GM18508 (cell line): Measurements from ENCODE around the gene KLK13.
A peak's percentile ranks its signal among the peaks of the same experiment; 100 is the strongest.

Source experiments
- ATAC-seq: cut with Tn5 transposase; IDR thresholded peaks from one replicate; pipeline ENCODE4 v1.9.1; 2021; ENCODE audit warnings: moderate number of reproducible peaks; ENCODE audit not compliant: insufficient read depth, unreplicated experiment

KLK13 gene

GRCh38 chr19:51064534-51065220, at the start of gene KLK13:
Gene KLK13, minus strand, starts transcription at chr19:51065092. Its CDS starts 25 bp downstream, at chr19:51065067.
- no peak for ATAC-seq

DNA sequence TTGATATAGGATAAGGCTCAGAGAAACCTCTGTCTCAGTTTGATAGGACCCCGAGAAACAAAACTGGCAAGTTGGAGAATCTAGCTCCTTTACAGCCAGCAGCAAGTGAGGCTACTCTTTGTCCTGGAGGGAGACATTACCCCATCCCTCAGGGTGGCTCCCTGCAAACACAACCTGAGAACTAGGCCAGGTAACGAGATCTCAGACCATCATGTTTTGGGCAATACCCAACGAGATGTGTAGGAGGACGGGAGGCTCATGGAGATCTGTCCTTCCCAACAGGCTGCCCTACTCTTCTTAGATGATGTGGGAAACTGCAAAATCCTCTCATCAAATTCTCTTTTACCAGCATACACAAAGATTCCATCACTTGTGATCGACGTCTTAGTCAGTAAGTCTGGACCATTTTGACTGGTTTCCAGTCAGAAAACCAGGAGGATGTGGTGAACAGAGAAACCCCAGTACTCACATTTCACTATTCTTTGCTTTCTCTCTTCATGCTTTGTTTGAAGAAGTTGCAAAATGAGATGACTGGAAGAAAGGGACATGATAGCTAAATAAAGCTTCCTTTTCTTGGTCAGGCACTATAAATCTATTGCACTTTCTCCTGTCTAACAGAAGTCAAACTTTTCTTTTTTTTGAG, 49.3 kb upstream of the KLK13 start:
- no peak for ATAC-seq

- ATAC-seq, result no peak
Observed at GRCh38 chr19:51111606-51112005, 46.7 kb upstream of the KLK13 start.

DNA sequence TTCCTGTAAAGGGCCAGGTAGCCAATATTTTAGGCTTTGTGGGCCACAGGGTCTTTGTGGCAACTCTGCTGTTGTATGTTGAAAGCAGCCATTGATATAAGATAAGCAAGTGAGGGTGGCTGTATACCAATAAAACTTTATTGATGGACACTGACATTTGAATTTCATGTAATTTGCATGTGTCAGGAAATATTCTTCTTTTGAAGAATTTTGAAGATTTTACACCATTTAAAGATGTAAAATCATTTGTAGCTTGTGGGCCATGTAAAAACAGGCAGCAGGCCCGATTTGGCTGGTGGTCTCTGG, 45.7 kb upstream of the KLK13 start:
- ATAC-seq, result no peak

GRCh38 chr19:51108805-51109146, 43.9 kb upstream of the KLK13 start:
- ATAC-seq, result peak; percentile 22

- peak; percentile 88 for ATAC-seq
Observed at GRCh38 chr19:51108066-51108804, 43.3 kb upstream of the KLK13 start, which contains the start of gene CTU1. Gene CTU1, minus strand, starts transcription at chr19:51108409. Its CDS starts 3,840 bp downstream, at chr19:51104569.

DNA sequence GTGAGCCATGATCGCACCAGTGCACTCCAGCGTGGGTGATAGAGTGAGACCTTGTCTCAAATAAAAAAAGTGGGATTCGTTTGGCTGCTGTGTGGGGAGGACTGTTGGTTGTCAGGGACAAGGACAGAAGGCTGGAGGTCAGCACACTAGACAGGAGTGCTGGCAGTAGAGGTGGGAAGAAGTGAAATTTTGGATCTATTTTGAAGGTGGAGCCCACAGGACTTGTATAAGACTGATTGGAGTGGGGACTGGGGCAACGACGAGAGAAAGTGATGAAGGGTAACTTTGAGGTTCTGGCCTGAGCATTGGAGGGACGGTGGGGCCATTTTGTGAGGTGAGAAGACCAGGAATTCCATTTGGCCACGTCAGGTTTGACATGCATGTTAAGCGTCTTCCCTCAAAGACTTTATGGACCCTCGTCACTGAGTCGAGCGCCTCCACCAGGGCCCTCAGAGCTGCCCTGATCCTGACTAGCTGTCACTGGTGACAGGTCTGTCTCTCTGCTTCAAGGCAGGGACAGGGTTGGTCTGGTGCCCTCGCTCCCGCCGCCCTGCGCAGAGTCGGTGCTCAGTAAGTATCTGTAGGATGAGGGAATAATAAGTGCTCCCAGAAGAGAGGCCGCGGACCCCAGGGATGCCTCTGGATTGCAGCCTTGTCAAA, 42.6 kb upstream of the KLK13 start:
- no peak for ATAC-seq

GRCh38 chr19:51103926-51104341, 39.0 kb upstream of the KLK13 start:
- ATAC-seq, result no peak

DNA sequence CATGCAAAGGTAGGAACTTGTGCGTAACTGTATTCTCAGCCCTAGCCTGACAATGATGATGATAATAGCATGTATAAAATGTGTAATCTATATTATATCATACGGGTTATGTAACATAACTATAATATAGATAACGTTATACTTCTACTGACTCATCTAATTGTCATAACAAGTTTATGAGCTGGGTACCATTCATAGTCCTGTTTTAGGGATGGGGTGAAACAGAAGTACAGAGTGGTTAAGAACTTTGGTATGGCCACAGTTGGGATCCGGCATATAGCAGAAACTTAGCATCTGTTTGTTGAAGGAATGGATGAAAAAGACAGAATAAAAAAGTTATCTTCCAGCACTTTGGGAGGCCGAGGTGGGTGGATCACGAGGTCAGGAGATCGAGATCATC, 38.1 kb upstream of the KLK13 start:
- no peak for ATAC-seq

DNA sequence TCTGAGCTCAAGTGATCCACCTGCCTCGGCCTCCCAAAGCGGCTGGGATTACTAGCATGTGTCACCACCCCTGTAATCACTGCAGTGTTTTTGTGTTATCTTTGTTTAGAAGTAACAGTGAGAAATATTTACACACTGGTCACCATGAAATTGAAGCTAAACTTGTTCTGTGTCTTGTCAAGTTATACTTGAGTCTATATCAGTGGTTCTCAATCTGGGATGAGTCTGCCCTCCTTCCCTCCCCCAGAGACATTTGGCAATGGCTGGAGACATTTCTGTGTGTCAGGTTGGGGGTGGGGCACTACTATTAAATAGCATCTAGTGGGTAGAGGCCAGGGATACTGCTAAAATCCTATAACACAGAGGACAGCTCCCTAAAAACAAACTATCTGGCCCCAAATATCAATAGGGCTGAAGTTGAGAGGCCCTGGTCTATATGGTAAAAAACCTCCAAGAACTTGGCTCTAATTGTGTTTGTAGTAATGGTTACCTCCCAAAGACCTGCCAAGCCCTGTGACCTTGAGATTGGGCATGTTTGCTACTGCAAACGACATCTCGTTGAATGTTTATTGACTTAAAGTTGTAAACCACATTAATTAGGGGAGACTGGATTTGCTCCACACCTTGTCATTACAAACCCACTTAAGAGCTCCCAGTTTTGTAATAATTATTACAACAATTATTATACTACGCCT, 36.4 kb upstream of the KLK13 start:
- ATAC-seq, result no peak

- ATAC-seq, result no peak
Observed at GRCh38 chr19:51100601-51101000, 35.7 kb upstream of the KLK13 start.

- no peak for ATAC-seq
Observed at GRCh38 chr19:51099047-51099382, 34.1 kb upstream of the KLK13 start.

DNA sequence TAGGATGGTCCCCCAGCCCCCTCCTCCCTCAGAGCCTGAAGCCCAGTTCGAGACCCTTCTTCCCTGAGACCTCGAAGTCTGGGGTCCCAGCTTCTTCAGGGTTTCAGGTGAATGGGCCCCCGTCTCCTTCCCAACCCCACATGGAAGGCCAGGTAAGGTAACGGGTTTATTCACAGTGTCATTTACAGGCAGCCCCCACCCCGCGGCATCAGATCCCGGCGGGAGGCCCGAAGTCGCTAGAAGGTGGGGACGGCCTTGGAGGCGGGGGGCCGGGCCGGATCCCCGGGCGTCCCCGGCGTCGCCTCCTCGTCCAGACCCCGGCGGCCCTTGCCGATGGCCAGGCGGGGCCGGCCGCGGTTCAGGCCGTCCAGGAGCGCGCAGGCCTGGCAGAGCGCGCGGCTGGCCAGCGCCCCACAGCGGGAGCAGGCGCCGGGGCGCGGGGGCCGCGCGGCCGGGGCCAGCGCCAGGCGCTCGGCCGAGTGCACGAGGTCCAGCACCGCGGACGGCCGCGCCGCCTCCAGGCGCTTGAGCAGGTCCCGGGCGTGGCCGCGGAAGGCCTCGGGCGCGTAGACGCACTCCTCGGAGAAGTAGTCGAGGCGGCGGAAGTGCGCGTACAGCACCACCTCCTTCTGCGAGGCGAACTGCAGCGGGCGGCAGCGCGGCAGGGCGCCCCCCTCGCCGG, 33.6 kb upstream of the KLK13 start:
- ATAC-seq, result no peak

- ATAC-seq, result no peak
Observed at GRCh38 chr19:51097796-51098195, 32.9 kb upstream of the KLK13 start.

DNA sequence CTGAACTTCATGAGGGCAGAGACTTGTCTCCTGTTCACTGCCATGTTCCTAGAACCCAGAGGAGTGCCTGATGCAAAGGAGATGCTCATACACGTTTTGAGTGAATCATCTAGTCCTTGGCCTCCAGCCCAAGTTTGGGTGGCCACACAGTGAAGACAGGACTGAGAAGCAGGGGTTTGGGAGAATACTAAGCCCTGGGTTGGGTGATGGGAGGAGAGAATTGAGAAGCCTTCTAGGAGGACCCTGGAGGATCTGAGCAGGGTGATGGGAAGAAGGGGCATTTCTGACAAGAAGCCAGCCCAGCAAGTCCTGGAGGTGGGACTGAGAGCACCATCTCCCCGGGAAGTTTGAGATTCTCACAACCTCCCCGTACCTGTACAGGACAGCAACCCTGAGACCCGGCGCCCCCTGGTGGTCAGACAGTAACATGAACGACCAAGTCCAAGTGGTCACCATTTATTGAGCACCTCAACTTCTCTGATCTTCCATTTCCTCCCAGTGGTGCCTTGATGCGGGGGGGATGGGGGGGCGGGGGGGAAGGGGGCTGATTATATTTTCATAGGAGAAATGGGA, 32.4 kb upstream of the KLK13 start:
- ATAC-seq, result no peak

- ATAC-seq, result no peak
Observed at GRCh38 chr19:51096473-51097165, 31.7 kb upstream of the KLK13 start.

DNA sequence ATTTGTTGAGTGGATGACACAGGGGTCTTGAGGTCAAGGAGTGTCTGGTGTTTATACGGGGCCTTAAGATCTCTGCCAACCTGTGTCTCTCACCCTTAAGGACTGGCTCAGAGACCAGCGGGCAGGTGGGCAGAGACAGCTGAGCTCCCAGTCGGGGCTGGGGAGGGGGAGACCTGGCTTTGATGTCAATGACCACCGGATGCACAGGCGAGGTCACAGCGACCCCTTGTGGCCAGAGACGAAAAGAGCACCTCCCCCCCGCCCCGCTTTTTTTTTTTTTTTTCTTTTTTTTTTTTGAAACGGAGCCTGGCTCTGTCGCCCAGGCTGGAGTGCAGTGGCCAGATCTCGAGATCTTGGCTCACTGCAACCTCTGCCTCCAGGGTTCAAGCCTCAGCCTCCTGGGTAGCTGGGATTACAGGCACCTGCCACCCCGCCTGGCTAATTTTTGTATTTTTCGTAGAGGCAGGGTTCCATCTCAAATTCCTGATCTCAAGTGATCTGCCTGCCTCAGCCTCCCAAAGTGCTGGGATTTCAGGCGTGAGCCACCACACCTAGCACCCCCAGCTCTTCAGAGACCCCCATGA, 29.9 kb upstream of the KLK13 start:
- no peak for ATAC-seq

- ATAC-seq, result no peak
Observed at GRCh38 chr19:51093510-51094345, 28.8 kb upstream of the KLK13 start.
